Nephron progenitor cell (in vitro differentiated cells): Measurements from ENCODE around the gene AKR1C8.

Source experiments
- DNase-seq: peaks from one replicate; pipeline ENCODE4 v3.0.0; 2021
- H3K27ac Mint-ChIP-seq: 2 replicates; pipeline ENCODE4 v1.8.0; 2021; ENCODE audit warnings: mild to moderate bottlenecking, moderate library complexity, mixed read lengths
- H3K27me3 Mint-ChIP-seq: 2 replicates; pipeline ENCODE4 v1.8.0; 2021; ENCODE audit warnings: mild to moderate bottlenecking, low read depth, mixed read lengths; ENCODE audit not compliant: poor library complexity
- H3K36me3 Mint-ChIP-seq: 2 replicates; pipeline ENCODE4 v1.8.0; 2021; ENCODE audit warnings: low read depth, mixed read lengths
- H3K4me1 Mint-ChIP-seq: 2 replicates; pipeline ENCODE4 v1.8.0; 2021; ENCODE audit warnings: mixed read lengths
- H3K4me3 Mint-ChIP-seq: 2 replicates; pipeline ENCODE4 v1.8.0; 2021; ENCODE audit warnings: mild to moderate bottlenecking, moderate library complexity, mixed read lengths
- H3K9me3 Mint-ChIP-seq: 2 replicates; pipeline ENCODE4 v1.8.0; 2021; ENCODE audit warnings: mild to moderate bottlenecking, moderate library complexity, mixed read lengths
- TF ChIP-seq, protein P1 (sequence below): fragments of 200-600 bp; sonication (generic); IDR thresholded peaks from 2 replicates; pipeline ENCODE4 v1.5.0; 2021; ENCODE audit warnings: antibody characterized with exemption

The AKR1C8 gene

DNA sequence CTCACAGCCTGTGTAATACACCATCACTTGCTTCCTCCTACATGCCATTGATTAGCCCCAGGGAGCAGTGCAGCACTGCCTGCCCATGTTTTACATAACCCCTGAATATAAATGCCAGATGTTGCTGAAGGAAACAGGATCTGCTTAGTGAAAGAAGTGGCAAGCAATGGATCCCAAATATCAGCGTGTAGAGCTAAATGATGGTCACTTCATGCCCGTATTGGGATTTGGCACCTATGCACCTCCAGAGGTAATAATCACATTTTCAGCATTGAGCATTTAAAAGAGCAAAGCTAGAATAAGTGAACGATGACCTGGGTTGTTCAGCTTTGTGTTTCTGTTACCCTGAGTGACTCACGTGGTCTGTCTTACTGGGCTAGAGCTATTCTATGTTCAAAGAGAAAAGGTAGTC lies 11.8 kb upstream of the AKR1C8 start, which contains the start of gene AKR1C4:
AKR1C4 (plus strand) TSS at position 136 of the 412 bp plus-strand sequence; CDS start at position 167, 31 bp downstream.
- H3K36me3 Mint-ChIP-seq: no peaks in the 10 kb centered on the region

DNA sequence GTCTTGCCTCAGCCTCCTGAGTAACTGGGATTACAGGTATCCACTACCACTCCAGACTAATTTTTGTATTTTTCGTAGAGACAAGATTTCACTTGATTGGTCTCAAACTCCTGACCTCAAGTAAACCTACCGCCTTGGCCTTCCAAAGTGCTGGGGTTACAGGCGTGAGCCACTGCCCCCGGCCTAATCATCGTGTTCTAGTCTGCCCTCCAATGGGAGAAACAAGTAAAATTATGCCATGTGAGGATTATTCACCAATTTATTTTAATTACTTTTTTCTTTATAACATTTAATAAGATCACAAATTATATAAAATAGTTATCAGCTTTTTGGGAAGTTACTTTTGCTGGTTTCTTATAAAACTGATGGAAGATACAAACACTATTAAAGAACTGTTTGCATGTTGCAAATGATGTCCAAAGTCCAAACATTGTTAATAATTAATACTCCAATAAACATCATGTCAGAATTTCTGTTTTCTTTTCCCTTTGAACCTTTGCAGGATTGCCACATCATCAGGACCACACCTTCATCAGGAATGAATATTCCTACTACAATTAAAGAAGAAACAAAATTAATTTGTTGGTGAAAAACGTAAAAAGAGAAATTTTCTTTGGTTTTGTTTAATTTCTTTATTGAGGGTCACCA lies 10.9 kb upstream of the AKR1C8 start:
- Mint-ChIP-seq H3K36me3 (no peaks in the 10 kb centered on the region), H3K4me1 (no peaks in the 10 kb centered on the region), H3K27ac (no peak overlapping the region), H3K27me3 (no peaks in the 10 kb centered on the region), H3K4me3 (no peak overlapping the region), H3K9me3 (peaks cover 24% of the 10 kb centered on the region)
- TF ChIP-seq, protein P1, sequence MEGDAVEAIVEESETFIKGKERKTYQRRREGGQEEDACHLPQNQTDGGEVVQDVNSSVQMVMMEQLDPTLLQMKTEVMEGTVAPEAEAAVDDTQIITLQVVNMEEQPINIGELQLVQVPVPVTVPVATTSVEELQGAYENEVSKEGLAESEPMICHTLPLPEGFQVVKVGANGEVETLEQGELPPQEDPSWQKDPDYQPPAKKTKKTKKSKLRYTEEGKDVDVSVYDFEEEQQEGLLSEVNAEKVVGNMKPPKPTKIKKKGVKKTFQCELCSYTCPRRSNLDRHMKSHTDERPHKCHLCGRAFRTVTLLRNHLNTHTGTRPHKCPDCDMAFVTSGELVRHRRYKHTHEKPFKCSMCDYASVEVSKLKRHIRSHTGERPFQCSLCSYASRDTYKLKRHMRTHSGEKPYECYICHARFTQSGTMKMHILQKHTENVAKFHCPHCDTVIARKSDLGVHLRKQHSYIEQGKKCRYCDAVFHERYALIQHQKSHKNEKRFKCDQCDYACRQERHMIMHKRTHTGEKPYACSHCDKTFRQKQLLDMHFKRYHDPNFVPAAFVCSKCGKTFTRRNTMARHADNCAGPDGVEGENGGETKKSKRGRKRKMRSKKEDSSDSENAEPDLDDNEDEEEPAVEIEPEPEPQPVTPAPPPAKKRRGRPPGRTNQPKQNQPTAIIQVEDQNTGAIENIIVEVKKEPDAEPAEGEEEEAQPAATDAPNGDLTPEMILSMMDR: no peak
- DNase-seq: no peak

More for the DNA sequence above, 11.8 kb upstream of the AKR1C8 start, which contains the start of gene AKR1C4:
- Mint-ChIP-seq H3K27ac (no peak within 1 kb of the TSS), H3K4me1 (no peaks in the 10 kb centered on the region), H3K9me3 (peaks cover 32% of the 10 kb centered on the region), H3K4me3 (no peak within 1 kb of the TSS), H3K27me3 (no peaks in the 10 kb centered on the region)
- DNase-seq: no peak
- TF ChIP-seq, protein P1: no peak

DNA sequence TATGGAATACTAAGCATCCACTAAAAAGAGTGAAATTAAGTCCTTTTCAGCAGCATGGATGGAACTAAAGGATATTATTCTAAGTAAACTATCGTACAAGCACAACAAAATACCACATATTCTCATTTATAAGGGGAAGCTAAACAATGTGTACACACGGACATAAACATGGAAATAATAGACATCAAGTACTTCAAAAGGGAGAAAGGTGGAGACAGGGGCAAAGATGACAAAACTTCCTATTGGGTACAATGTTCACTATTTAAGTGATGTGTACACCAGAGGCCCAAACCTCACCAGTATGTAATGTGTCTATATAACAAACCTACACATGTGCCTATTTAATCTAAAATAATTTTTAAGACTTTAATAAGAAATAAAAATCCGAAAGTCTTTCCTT lies 9.5 kb upstream of the AKR1C8 start:
- Mint-ChIP-seq H3K27ac (no peak overlapping the region), H3K27me3 (no peaks in the 10 kb centered on the region), H3K4me3 (no peak overlapping the region), H3K9me3 (peaks cover 25% of the 10 kb centered on the region), H3K36me3 (no peaks in the 10 kb centered on the region), H3K4me1 (no peaks in the 10 kb centered on the region)
- TF ChIP-seq, protein P1: no peak
- DNase-seq: no peak

DNA sequence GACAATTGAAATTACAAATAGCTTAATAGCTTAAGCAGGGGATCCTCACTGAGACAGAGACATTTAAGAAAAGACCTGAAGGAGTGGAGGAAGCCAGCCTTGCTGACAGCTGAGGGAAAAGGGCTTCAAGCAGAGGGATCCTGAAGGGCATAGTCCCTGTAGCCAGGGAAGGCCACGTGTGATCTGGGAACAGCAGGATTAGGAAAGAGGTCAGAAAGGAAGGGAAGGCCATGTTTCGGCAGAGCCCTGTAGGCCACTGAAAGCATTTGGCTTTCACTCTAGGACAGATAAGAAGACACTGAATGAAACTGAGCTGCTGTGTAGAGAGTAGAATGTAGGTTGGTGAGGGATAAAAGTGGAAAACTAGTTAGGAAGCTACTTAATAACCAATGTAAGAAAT lies 3.4 kb upstream of the AKR1C8 start:
- Mint-ChIP-seq H3K9me3 (peaks cover 29% of the 10 kb centered on the region), H3K36me3 (no peaks in the 10 kb centered on the region), H3K27ac (no peak overlapping the region), H3K4me3 (no peak overlapping the region), H3K27me3 (no peaks in the 10 kb centered on the region), H3K4me1 (peaks cover 22% of the 10 kb centered on the region)
- TF ChIP-seq, protein P1: no peak
- no peak for DNase-seq

DNA sequence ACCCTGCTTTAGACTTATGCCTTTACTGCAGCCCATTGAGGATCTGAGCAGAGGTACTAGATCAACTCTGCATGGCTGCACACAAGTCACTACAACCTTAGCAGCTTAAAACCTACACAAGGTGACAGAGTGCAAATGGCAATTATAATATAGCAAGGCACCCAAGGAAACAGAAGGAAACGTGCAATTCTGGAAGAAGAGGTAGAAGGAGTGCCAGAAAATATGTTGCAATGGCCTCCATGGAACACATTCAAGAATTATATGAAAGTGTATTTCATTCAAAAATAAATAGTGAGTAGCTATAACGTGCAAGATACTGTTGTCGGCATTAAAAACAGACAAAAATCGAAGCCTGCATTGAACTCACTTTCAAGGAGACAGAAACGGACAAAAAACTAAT lies 2.9 kb upstream of the AKR1C8 start:
- DNase-seq: no peak

More for the DNA sequence above, 2.9 kb upstream of the AKR1C8 start:
- Mint-ChIP-seq H3K36me3 (no peaks in the 10 kb centered on the region), H3K27ac (no peak overlapping the region), H3K27me3 (no peaks in the 10 kb centered on the region), H3K9me3 (peaks cover 34% of the 10 kb centered on the region), H3K4me1 (peaks cover 22% of the 10 kb centered on the region), H3K4me3 (no peak overlapping the region)
- TF ChIP-seq, protein P1: no peak
